ENCODE measurements around the gene TTC13. TPM values are rescaled to one million over a fixed set of nuclear protein-coding genes. Genes with fewer than 3 reads are reported as not detected.
A peak's percentile ranks its signal among the peaks of the same experiment; 100 is the strongest.

TTC13 gene
- total RNA-seq, 1 experiment from 2014 or later: 20.2 TPM

DNA sequence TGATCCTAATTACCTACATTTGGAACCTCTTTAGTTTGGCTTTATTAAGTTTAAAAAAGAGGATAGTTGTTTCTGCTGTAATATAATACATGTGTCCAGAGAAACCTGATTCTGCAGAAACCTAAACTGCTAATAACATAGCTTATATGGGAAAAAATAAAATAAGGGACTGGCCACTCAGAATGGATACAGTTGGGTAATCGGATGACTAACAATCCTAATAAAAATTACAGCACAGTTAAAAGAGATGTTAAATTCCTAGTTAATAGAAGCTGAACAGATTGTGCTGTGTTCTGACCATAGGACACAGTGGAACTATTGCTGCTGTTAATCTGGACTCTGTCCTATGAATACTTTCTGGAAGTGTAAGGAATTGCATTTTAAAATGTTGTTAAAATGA, 16.2 kb upstream of the TTC13 start:
- TF ChIP-seq EZH2 (IDR thresholded peaks at IDR 0.05; ENCODE audit: low read length, unreplicated experiment): no peak
- no peak for TF ChIP-seq EZH2phosphoT487 (IDR thresholded peaks at IDR 0.05; ENCODE audit: borderline replicate concordance, low read length)
- TF ChIP-seq, protein P1, sequence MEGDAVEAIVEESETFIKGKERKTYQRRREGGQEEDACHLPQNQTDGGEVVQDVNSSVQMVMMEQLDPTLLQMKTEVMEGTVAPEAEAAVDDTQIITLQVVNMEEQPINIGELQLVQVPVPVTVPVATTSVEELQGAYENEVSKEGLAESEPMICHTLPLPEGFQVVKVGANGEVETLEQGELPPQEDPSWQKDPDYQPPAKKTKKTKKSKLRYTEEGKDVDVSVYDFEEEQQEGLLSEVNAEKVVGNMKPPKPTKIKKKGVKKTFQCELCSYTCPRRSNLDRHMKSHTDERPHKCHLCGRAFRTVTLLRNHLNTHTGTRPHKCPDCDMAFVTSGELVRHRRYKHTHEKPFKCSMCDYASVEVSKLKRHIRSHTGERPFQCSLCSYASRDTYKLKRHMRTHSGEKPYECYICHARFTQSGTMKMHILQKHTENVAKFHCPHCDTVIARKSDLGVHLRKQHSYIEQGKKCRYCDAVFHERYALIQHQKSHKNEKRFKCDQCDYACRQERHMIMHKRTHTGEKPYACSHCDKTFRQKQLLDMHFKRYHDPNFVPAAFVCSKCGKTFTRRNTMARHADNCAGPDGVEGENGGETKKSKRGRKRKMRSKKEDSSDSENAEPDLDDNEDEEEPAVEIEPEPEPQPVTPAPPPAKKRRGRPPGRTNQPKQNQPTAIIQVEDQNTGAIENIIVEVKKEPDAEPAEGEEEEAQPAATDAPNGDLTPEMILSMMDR (conservative IDR thresholded peaks at IDR 0.05; ENCODE audit: low read depth, low read length): no peak
- H3F3A ChIP-seq (ENCODE audit: low read length, unreplicated experiment): no peaks in the 10 kb centered on the region
- no peak overlapping the region for H3K4me2 ChIP-seq (ENCODE audit: low read length)
- peaks cover 13% of the 10 kb centered on the region for H3K79me2 ChIP-seq (ENCODE audit: low read length)
- peaks cover 62% of the 10 kb centered on the region for H3K36me3 ChIP-seq (ENCODE audit: low read depth, low read length)
- no peak overlapping the region for H3K9ac ChIP-seq (ENCODE audit: low read length)
- H4K20me1 ChIP-seq (ENCODE audit: low read length): peaks cover 1% of the 10 kb centered on the region; the same call in 1 of the 2 replicates
- DNase-seq (no peak), ATAC-seq (peak; percentile 87)
- ChIA-PET POLR2A (ENCODE audit: unreplicated experiment) (no interaction called here), CTCF (no interaction called here)
- H3K9me2 ChIP-seq (replicated peaks; ENCODE audit: low read length): no peaks in the 10 kb centered on the region
- no peaks in the 10 kb centered on the region for H3K27me3 ChIP-seq (ENCODE audit: low read length)
- no peak overlapping the region for H3K4me3 ChIP-seq (ENCODE audit: low read length)
- H3K4me1 ChIP-seq (ENCODE audit: insufficient read depth, low read length): peaks cover 9% of the 10 kb centered on the region
- no peak overlapping the region for H2AFZ ChIP-seq (ENCODE audit: low read length)
- BruUV-seq (replicated peaks): no TSS peak
- intact Hi-C loops (cut with micrococcal nuclease): no loop called here
- H3K9me3 ChIP-seq (ENCODE audit: low read length): no peaks in the 10 kb centered on the region
- H3K27ac ChIP-seq (ENCODE audit: low read length): no peak overlapping the region

DNA sequence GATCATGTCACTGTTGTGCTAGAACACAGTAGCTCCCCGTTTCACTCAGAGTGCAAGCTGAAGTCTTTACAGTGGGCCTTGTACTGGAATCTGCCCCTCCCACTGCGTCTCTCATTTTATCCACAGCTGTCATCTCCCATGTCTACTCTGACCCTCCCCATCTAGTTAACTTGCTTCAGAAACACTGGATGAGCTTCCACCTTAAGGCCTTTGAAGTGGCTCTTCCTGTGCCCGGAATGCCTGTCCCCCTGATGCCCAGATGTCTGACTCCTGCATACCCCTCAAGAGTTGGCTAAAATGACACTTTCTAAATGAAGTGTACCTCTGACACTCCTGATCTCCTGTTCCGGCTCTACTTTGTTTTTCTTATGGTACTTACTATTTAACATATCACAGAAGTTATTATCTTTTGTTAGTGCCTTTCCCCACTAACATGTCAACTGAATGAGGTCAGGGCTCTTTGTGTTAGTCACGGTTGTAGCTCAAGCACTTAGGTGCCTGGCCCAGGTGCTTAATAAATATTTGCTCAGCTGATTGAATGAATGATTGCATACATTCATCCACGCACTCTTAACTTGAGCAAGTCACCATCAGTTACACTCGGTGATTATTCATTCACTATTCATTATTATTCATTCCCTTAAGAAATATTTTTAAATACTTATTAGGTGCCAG, 13.6 kb upstream of the TTC13 start:
- peaks cover 44% of the 10 kb centered on the region for H3K36me3 ChIP-seq (ENCODE audit: low read depth, low read length)
- TF ChIP-seq EZH2phosphoT487 (IDR thresholded peaks at IDR 0.05; ENCODE audit: borderline replicate concordance, low read length) (no peak), EZH2 (IDR thresholded peaks at IDR 0.05; ENCODE audit: low read length, unreplicated experiment) (no peak)
- TF ChIP-seq, protein P1 (conservative IDR thresholded peaks at IDR 0.05; ENCODE audit: low read depth, low read length): no peak
- ChIA-PET CTCF (no interaction called here), POLR2A (ENCODE audit: unreplicated experiment) (no interaction called here)
- BruUV-seq (replicated peaks): no TSS peak
- H3K4me3 ChIP-seq (ENCODE audit: low read length): no peak overlapping the region
- H2AFZ ChIP-seq (ENCODE audit: low read length): no peak overlapping the region
- H3K27ac ChIP-seq (ENCODE audit: low read length): no peak overlapping the region
- DNase-seq (peak; percentile 66), ATAC-seq (no peak)
- peaks cover 13% of the 10 kb centered on the region for H3K4me1 ChIP-seq (ENCODE audit: insufficient read depth, low read length)
- no peaks in the 10 kb centered on the region for H3K9me2 ChIP-seq (replicated peaks; ENCODE audit: low read length)
- no peak overlapping the region for H3K4me2 ChIP-seq (ENCODE audit: low read length)
- H3K9ac ChIP-seq (ENCODE audit: low read length): no peak overlapping the region
- H3K9me3 ChIP-seq (ENCODE audit: low read length): no peaks in the 10 kb centered on the region
- H3F3A ChIP-seq (ENCODE audit: low read length, unreplicated experiment): no peaks in the 10 kb centered on the region
- H3K27me3 ChIP-seq (ENCODE audit: low read length): no peaks in the 10 kb centered on the region
- intact Hi-C loops (cut with micrococcal nuclease): no loop called here
- peaks cover 38% of the 10 kb centered on the region for H3K79me2 ChIP-seq (ENCODE audit: low read length)
- peaks cover 5% of the 10 kb centered on the region; the same call in 1 of the 2 replicates for H4K20me1 ChIP-seq (ENCODE audit: low read length)

DNA sequence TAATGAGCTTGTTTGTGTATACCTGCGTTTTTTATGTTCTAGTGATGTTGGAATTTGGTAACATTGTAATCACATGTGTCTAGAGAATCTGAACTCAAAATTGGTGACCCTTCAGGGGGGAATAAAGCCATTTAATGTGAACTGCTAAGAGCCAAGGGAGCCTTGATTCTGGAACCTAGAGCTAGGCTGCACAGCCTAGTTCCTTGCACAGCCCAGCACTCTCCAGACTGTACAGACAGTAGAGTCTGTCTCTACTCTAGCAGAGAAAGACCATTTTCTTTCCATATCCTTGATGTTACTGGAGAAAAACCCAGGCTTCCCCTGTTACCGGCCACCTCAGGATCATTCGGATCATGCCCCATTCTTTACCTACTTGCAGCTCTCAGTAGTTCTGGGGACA, 8.8 kb upstream of the TTC13 start:
- Histone ChIP-seq H3F3A (ENCODE audit: low read length, unreplicated experiment) (no peaks in the 10 kb centered on the region), H2AFZ (ENCODE audit: low read length) (no peak overlapping the region), H3K36me3 (ENCODE audit: low read depth, low read length) (peaks cover 24% of the 10 kb centered on the region; the same call in 1 of the 2 replicates), H3K9me3 (ENCODE audit: low read length) (no peaks in the 10 kb centered on the region), H3K9me2 (replicated peaks; ENCODE audit: low read length) (no peaks in the 10 kb centered on the region), H3K9ac (ENCODE audit: low read length) (no peak overlapping the region), H3K79me2 (ENCODE audit: low read length) (peaks cover 55% of the 10 kb centered on the region), H4K20me1 (ENCODE audit: low read length) (peaks cover 11% of the 10 kb centered on the region; the same call in 1 of the 2 replicates), H3K4me1 (ENCODE audit: insufficient read depth, low read length) (peaks cover 15% of the 10 kb centered on the region), H3K4me3 (ENCODE audit: low read length) (no peak overlapping the region), H3K27ac (ENCODE audit: low read length) (no peak overlapping the region), H3K27me3 (ENCODE audit: low read length) (no peaks in the 10 kb centered on the region), H3K4me2 (ENCODE audit: low read length) (peak overlapping the region; percentile 20)
- CTCF ChIA-PET: no interaction called here
- intact Hi-C loops (cut with micrococcal nuclease): no loop called here
- DNase-seq (no peak), ATAC-seq (no peak)
- TF ChIP-seq EZH2phosphoT487 (IDR thresholded peaks at IDR 0.05; ENCODE audit: borderline replicate concordance, low read length): no peak
- TF ChIP-seq EZH2 (IDR thresholded peaks at IDR 0.05; ENCODE audit: low read length, unreplicated experiment): no peak
- TF ChIP-seq, protein P1 (conservative IDR thresholded peaks at IDR 0.05; ENCODE audit: low read depth, low read length): no peak
- POLR2A ChIA-PET (ENCODE audit: unreplicated experiment): no interaction called here
- BruUV-seq (replicated peaks): no TSS peak
